PC-3 (cell line): ENCODE measurements around the gene FMNL3.

Experiments used
- EZH2 ChIP-seq: fragments of 300-600 bp; sonication (generic); IDR thresholded peaks from one replicate; pipeline ENCODE4 v1.6.1; 2017; ENCODE audit warnings: antibody characterized with exemption, mild to moderate bottlenecking, low read length; ENCODE audit not compliant: unreplicated experiment
- EZH2phosphoT487 ChIP-seq: fragments of 300-600 bp; sonication (generic); IDR thresholded peaks from 2 replicates; pipeline ENCODE4 v1.6.1; 2018; ENCODE audit warnings: mild to moderate bottlenecking, antibody characterized with exemption, low read length, borderline replicate concordance
- TF ChIP-seq, protein P1 (sequence below): fragments of 300-600 bp; sonication (generic); conservative IDR thresholded peaks from 2 replicates; pipeline ENCODE4 v1.5.1; 2017; ENCODE audit warnings: antibody characterized with exemption, low read depth, mild to moderate bottlenecking, low read length

DNA sequence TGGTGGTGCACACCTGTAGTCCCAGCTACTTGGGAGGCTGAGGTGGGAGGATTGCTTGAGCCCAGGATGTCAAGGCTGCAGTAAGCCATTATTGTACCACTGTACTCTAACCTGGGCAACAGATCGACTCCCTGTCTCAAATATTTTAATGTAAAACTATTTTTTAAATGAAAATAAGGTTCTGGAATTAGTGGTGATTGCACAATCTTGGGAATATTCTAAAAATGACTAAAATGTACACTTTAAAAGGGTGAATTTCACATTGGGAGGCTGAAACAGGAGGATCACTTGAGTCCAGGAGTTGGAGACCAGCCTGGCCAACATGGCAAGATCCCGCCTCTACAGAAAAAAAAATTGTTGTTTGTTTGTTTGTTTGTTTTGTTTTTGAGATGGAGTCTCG, 21.2 kb upstream of the FMNL3 start:
- TF ChIP-seq, protein P1, sequence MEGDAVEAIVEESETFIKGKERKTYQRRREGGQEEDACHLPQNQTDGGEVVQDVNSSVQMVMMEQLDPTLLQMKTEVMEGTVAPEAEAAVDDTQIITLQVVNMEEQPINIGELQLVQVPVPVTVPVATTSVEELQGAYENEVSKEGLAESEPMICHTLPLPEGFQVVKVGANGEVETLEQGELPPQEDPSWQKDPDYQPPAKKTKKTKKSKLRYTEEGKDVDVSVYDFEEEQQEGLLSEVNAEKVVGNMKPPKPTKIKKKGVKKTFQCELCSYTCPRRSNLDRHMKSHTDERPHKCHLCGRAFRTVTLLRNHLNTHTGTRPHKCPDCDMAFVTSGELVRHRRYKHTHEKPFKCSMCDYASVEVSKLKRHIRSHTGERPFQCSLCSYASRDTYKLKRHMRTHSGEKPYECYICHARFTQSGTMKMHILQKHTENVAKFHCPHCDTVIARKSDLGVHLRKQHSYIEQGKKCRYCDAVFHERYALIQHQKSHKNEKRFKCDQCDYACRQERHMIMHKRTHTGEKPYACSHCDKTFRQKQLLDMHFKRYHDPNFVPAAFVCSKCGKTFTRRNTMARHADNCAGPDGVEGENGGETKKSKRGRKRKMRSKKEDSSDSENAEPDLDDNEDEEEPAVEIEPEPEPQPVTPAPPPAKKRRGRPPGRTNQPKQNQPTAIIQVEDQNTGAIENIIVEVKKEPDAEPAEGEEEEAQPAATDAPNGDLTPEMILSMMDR, result no peak
- TF ChIP-seq EZH2 (no peak), EZH2phosphoT487 (no peak)
